Measurements from ENCODE around the gene PLXNA1. TPM values are rescaled to one million over a fixed set of nuclear protein-coding genes. Genes with fewer than 3 reads are reported as not detected.

Gene PLXNA1
- total RNA-seq, 1 experiment from 2014 or later = 32.1 TPM

DNA sequence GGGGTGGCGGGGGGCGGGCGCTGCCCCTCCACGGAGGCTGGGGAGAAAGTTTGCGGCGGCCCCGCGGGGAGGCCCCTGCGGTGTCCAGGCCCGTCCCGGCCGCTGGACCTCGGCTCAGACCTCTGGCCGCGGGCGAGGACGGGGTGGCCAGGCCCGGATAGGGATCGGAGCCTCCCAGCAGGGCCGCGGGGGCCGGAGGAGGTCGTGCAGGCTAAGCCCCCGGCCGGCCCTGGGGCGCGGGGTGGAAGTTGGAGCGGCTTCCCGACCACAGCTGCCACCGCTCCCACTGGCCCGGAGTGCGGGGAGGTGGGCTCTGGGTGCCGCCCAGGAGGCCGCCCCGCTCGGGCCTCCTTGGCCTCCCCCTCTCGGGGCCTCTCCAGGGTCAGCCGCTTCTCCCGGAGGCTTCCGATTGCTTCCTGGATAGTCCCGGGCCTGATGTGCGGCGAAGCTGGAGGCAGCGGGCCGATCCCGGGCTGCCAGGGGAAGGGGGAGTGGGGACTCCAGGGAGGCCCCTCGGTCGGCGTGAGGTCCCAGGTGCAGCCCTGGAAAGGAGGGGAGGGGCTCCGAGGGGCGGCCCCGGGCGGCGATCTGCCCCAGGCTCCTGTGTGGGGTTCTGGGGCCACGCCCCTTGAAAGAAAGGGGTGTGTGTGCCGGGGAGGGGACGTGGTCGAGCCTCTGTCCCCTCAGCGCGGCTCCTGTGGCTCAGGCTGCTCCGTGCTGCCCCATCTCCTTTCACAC lies 907 bp downstream of the PLXNA1 start:
- DNase-seq (ENCODE audit: low spot score) = no peak

DNA sequence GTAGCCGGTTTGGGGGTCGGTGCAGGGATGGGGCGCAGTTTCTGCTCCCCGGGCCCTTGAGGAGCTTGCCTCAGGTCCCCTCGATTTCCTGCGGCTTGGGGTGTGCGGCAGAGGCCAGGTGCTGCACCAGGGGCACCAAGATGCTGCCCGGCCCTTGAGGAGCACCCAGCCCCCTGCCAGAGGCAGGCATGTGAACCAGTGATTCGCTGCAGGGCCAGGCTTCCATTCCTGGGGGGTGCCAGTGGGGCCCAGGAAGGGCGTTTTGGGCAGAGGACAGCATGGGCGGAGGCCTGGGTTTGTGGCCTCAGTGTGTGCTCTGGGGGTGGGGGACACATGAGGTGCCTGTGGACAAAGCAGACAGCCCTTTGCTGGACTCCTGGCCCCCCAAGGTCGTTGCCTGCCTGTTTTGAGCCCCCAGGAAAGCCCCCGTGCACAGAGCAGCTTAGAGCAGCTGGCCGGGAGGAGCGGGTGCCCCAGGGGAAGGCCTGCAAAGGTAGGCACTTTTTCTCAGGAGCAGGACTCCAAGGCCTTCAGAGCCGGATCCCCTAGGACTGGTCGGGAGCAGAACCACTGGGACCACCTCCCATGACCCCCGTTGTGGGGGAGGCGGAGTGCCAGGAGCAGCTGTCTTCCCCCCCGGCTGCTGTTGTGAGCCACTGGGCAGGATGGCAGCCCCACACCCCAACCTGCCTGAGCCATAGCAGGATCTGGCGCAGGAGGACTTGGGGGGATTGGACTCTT lies 1.6 kb downstream of the PLXNA1 start:
- in situ Hi-C loops (cut with HindIII; ENCODE audit: low sequenced_read_pairs) = no loop called here
- no peak for DNase-seq (ENCODE audit: low spot score)

More for the DNA sequence above, 907 bp downstream of the PLXNA1 start:
- in situ Hi-C loops (cut with HindIII; ENCODE audit: low sequenced_read_pairs) = no loop called here

DNA sequence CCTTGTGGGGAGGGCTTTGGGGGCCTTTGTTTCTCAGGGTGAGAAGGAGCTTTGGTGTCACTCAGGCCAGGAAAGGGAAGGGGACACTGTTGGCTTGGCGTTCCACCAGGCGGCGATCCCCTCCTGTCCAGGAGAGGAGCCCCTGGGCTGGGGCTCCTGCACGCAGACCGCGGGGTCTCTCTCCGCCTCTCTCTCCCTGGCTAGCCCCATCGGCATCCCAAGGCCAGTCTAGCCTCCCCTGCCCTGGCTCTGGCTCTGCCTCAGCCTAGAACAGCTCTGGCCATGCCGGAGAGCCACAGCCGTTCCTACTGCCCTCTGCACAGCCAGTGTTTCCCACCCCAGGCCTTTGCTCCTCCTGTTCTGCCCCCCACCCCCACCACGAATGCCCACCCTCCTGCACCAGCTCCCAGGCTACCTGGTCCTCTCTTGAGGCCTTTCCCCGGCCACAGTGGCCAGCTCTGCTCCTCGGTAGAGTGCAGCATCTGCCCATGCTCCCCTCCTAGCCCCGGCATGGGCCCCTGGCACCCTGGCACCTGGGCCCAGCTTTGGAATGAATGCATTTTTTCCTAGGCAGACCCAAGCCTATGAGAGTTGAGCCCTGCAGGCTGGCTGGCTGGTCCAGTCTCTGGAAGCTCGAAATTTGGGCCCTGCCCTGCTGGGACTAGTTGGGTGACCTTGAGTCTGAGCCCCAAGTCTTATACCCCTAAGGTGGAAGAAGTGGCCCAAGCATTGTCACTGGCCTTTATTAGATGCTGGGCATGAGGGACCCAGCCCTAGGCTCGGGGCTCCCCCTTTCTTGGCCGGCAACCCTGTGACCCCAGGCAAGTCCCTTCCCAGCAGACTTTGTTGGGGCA lies 2.4 kb downstream of the PLXNA1 start:
- in situ Hi-C loops (cut with HindIII; ENCODE audit: low sequenced_read_pairs) = no loop called here
- DNase-seq (ENCODE audit: low spot score) = no peak

DNA sequence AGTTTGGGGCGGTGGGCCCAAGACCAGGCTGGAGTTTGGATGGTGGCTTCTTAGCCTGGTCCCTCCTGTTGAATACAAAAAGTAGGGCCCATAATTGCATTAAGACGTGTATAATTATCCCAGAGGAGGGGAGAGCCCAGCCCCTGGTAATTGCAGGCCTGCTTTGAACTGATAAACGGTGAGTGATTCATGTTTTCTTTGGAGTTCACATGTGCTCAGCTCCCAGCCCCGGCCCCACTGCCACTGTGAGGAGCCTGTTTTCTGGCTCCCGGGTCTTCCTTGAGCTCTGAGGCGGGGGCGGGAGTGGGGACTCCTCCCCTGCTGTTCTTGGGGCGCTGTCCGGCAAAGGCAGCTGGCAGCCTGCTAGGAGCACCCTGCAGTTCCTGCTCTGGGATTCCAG lies 3.1 kb downstream of the PLXNA1 start:
- DNase-seq (ENCODE audit: low spot score) = no peak
- in situ Hi-C loops (cut with HindIII; ENCODE audit: low sequenced_read_pairs) = no loop called here

DNA sequence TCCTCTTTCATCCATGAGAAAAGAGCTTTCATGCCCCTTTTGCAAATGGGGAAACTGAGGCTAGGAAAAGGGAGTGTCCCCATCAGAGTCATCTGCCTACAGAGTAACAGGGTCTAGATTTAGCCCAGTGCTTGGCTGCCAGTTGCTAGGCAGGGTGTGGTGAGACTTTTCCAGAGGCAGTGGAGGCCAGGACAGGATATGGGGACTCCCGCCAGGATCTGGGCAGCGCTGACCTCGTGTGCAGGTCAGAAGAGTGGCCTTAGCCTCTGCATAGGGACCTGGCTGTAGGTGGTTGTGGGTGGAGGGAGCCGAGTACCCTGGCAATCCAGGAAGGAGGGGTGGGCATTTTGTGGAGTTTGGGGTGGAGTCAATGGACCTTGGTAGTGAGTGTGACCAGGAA lies 4.2 kb downstream of the PLXNA1 start:
- no peak for DNase-seq (ENCODE audit: low spot score)
- in situ Hi-C loops (cut with HindIII; ENCODE audit: low sequenced_read_pairs) = no loop called here

DNA sequence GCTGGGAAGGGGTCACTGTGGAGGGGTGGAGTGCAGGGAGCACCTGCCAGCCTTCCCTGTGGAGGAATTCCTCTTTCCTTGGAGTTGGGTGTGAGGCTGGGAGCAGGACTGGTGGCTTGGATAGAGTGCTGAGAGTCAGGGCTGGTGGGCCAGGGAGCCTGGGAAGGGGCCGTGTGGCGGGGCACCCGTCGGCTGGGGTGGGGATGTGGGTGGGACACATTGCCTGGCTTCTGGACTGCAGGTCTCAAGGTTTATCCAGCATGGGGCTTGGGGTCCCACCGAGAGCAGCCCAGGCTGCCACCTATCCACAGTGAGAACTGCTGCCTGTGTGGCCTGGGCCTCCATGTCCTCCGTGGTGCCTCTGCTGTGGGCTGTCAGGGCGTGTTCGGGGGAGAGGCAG lies 4.7 kb downstream of the PLXNA1 start:
- in situ Hi-C loops (cut with HindIII; ENCODE audit: low sequenced_read_pairs) = no loop called here
- no peak for DNase-seq (ENCODE audit: low spot score)

DNA sequence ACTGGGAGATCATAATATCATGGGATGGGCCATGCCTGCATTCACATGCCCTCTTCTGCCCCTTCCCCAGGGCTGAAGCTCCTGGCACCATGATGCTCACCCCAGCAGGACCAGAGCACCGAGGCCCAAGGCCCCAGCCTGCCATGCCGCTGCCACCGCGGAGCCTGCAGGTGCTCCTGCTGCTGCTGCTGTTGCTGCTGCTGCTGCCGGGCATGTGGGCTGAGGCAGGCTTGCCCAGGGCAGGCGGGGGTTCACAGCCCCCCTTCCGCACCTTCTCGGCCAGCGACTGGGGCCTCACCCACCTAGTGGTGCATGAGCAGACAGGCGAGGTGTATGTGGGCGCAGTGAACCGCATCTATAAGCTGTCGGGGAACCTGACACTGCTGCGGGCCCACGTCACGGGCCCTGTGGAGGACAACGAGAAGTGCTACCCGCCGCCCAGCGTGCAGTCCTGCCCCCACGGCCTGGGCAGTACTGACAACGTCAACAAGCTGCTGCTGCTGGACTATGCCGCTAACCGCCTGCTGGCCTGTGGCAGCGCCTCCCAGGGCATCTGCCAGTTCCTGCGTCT lies 5.6 kb downstream of the PLXNA1 start:
- in situ Hi-C loops (cut with HindIII; ENCODE audit: low sequenced_read_pairs) = no loop called here
- no peak for DNase-seq (ENCODE audit: low spot score)

DNA sequence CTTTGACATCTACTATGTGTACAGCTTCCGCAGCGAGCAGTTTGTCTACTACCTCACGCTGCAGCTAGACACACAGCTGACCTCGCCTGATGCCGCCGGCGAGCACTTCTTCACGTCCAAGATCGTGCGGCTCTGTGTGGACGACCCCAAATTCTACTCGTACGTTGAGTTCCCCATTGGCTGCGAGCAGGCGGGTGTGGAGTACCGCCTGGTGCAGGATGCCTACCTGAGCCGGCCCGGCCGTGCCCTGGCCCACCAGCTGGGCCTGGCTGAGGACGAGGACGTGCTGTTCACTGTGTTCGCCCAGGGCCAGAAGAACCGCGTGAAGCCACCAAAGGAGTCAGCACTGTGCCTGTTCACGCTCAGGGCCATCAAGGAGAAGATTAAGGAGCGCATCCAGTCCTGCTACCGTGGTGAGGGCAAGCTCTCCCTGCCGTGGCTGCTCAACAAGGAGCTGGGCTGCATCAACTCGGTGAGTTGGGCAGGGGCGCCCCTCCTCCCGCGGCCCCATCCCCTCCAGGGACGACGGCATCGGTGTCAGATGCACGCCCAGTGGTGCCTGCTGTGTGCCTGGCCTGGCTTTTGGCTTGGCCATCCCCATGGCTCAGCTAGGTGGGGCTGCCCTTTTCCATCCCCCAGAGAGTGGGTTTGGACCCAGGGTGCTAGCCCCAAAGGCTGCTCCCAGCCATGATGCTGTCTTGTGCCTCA lies 6.6 kb downstream of the PLXNA1 start:
- in situ Hi-C loops (cut with HindIII; ENCODE audit: low sequenced_read_pairs) = no loop called here
- DNase-seq (ENCODE audit: low spot score) = no peak

DNA sequence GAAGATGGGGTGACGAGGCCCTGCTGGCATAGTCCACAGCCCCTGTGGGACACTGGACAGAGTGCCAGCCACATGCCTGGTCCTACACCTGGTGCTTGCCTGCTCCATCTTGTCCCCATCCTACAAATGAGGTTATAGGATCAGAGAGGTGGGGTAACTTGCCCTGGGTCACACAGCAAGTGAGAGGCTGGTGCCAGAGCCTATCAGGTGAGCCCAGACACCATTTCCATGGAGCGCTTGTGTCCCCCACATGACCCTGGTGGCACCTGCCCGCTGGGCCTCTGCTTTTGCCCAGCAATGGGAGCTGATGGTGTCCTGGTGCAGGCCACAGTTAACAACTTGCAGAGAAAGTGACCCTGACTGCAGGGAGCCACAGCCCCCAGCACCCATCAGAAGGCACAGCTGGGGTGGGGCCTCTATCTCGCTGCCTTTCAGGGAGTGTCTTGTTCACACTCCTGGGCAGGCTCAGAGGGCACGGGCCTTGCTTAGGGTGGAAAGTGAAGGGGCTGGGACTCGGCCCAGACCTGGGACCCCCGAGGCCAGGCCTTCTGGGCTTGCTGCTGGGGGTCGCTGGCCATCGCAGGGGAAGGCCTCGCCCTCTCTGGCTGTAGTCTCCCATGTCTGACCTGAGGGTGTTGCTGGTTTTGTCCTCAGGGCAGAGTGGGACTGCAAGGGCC lies 7.2 kb downstream of the PLXNA1 start:
- in situ Hi-C loops (cut with HindIII; ENCODE audit: low sequenced_read_pairs) = no loop called here
- DNase-seq (ENCODE audit: low spot score) = no peak

DNA sequence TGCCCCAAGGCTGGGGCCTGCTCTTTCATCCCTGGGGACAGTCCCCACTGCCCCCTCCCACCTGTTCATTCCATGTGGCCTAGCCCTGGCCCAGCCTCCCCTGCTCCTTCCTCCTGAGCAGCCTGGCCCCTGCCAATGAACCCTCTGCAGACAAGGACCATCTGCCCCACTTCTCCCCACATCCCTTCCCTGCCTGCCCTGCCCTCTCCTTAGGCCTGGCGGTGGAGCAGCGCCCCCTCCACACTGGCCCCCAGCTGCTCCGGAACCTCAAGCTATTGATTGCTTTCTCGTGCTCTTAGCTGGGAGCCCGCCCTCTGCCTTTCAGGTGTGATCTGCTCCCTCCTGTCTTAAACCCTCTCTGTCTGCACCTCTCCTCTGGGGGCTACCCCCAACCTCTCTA lies 8.0 kb downstream of the PLXNA1 start:
- in situ Hi-C loops (cut with HindIII; ENCODE audit: low sequenced_read_pairs) = no loop called here
- no peak for DNase-seq (ENCODE audit: low spot score)

DNA sequence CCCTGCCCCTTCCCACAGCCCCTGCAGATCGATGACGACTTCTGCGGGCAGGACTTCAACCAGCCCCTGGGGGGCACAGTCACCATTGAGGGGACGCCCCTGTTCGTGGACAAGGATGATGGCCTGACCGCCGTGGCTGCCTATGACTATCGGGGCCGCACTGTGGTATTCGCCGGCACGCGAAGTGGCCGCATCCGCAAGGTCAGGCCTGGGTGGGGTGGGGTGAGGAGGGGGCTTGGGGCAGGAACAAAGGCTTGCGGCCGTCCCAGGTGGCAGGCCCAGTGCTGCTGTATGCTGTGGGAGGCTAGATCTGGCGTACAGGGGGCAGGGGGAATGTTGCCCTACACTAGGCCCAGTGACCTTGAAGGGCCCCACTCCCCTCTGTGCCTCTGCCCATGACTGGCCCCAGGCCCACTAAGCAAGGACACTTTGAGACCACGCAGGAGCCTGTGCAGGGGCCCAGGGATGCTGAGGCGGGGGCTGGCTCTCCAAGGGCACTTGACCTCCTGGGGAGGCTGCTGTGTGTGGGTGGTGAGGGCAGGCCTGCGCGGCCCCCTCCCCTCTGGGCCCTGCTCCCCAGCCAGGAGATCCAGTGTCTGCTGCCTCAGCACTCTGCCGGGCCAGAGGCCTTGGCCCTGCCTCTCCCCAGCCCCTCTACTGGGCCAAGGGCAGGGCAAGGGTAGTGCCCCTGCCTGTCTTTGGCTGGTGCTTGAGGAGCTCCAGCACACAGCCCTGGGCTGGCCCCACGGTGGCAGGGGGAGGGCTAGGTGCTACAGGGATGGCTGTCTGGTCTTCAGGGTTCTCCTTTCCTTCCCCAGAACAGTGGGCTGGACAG lies 8.7 kb downstream of the PLXNA1 start:
- no peak for DNase-seq (ENCODE audit: low spot score)
- in situ Hi-C loops (cut with HindIII; ENCODE audit: low sequenced_read_pairs) = no loop called here

DNA sequence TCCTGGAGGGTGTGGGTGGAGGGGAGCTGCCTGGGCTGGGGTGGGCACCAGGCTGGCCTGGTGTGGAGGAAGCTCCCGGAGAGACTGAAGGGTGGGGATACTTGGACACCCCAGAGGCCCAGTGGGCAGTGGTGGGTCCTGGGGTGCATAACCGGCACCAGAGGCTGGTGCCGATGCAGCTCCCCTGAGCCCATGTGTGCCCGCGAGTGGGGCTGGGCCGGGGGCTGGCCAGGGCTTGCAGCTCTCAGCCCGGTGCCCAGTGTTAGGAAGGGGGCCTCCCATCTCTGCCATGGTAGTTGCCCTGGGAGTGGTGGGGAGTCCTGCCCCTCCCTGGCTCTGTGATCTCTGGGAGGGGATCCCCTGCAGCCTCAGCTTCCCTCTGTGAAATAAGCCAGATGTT lies 9.3 kb downstream of the PLXNA1 start:
- DNase-seq (ENCODE audit: low spot score) = no peak
- in situ Hi-C loops (cut with HindIII; ENCODE audit: low sequenced_read_pairs) = no loop called here

DNA sequence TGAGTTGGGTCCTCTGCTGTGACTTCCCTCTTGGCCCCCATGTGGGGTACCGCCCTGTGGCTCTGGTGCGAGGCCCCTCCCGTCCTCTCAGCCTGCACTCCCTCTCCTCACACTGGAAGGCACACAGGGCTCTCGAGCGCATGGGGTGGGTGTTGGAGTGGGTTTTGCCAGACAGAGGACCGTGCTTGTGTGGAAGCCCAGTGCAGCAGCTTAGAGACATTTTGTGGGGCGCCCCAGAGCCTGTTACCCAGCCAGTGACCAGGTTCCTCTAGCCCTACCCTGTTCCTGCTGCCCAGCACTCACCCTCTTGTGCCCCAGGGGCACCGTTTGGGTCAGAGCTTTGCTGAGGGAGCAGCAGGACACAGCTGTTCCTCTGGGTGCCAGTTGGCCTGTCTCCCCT lies 9.9 kb downstream of the PLXNA1 start:
- no peak for DNase-seq (ENCODE audit: low spot score)
- in situ Hi-C loops (cut with HindIII; ENCODE audit: low sequenced_read_pairs) = no loop called here

DNA sequence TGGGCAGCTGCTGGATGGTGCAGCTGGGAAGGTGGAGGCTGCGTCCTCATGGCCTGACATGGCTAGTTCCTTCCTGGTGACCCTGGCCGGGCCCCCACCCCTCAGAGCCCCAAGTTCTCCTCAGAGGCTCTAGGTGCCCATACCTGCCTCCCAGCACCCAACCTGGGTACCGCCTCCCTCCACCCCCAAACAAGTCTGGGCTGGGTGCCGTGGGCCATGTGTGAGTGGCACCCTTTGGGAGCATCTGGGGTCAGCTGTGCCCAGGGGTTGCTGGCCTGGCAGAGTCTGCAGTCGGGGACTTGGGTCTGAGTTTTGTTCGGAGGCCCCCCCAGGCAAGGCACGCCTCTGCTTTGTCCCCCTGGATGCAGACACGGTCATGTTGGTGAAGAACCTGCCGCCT lies 10.5 kb downstream of the PLXNA1 start:
- in situ Hi-C loops (cut with HindIII; ENCODE audit: low sequenced_read_pairs) = no loop called here
- DNase-seq (ENCODE audit: low spot score) = no peak

DNA sequence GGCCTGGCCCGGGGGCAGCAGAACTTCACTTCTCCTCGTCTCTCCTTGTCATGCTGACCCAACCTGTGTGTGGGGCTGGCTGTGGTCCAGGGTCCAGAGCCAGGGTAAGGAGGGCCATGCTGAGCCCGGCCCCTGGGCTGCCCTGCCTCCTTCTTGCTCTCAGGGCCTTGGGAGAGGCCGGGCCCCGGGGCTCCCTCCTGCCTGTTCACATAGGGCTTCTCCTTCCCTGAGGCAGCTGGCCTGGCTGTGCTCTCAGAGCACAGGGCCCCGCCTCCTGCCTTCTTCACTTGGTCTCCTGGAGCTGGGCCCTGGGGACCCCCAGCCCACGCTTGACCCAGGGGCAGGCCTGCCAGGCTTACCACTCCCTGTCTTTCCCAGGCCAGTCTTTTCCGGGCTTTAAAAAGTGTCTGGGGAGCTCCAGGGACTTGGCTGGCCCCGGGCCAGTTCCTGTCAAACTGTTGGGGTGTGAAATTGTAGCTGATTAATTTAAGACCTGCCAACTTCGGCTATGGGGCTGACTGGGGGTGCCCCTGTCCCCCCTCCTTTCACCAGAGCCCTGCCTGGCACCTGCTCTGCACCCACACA lies 11.8 kb downstream of the PLXNA1 start:
- in situ Hi-C loops (cut with HindIII; ENCODE audit: low sequenced_read_pairs) = no loop called here
- peak; percentile 55 for DNase-seq (ENCODE audit: low spot score)

DNA sequence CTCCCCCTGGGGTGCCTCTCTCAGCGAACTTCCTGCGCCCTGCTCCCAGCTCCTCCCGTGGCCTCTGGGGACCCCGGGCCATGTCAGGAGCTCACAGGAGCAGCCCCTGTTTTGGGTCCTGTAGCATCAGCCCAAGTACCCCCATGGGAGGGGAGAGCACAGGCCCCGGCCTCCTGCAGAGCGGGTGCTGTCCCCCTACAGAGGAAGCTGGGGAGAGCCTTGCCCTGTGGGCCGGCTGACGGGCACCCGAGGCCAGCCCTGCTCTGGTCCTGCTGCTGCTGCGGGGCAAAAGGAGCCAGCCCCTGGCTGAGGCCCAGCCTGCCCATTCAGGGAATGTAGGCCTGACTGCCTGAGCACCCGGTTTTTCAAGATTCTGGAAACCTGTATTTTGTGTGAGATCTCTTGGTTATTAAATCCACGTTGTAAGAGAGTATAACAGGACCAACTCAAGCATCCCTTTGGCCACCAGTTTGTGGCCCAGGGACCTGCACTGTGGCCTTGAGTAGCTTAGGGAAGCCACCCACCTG lies 12.4 kb downstream of the PLXNA1 start:
- no peak for DNase-seq (ENCODE audit: low spot score)
- in situ Hi-C loops (cut with HindIII; ENCODE audit: low sequenced_read_pairs) = no loop called here

DNA sequence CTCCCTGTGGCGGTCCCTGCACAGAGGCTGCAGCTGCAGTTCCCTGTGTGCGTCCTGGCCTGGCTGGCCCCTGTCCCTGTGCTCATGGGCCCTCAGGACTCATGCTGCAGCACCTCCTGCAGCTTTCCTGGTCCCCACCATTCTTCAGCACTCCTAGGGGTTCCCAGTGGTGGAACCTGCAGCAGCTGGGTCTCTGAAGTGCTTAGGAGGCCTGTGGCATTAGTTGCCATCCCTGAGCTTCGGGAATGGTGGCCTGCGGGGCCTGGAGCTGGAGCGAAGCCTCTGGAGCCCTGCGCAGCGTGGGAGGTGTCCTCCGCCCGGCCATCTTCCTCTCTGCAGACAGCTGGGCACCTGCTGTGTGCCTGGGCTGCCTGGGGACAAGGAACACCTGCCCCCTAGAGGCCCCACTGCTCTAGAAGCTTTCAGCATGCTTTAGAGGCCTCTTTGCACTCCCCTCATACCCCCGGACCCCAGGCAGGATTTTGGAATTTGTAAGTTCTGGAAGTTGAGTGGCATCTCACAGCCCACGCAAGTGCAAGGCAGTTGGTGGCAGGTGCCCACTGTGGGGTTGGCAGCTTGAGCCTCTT lies 13.1 kb downstream of the PLXNA1 start:
- in situ Hi-C loops (cut with HindIII; ENCODE audit: low sequenced_read_pairs) = no loop called here
- DNase-seq (ENCODE audit: low spot score) = no peak
